ENCODE results near the gene DDX6.
"Not testable (repeated sequence)": the region's sequence is repeated elsewhere in the genome, so short reads cannot be mapped to it uniquely, and the experiment has no call there.

DDX6 gene

DNA sequence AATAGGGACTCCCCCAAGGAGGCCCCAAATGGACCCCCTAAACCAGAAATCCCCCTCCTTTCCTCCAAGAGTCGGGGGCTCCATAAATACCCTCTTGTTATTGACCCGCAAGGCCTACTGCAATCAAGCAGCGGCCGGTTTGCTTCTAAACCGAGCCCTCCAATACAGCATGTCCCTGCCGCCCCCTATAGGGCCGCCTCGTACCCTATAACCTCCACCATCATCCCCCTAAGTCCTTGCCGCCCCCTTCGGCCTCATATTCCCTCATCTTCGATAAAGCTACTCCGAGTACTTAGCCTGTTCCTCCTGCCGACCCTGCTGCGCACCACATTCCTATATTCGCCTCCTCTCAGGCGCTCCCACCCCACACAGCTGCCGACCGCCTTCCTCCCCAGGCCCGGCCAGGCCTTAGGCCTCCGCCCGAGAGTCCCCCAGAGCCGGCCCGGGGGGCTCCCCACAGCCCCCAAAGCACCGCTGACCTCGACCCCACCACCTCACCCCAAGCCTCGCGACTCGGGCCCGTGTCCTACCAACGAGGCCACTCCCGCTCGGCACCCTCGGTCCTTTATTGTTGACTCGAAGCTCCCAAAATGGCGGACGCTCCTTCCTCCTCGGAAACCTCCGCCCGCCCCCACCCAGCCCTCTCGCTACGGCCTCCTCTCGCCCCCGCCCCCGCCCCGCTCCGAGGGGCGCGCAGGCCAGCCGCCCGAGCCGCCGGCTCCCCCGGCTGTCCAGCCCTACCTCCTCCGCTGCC lies 430 bp downstream of the DDX6 start:
- DNase-seq = peak; percentile 84

DNA sequence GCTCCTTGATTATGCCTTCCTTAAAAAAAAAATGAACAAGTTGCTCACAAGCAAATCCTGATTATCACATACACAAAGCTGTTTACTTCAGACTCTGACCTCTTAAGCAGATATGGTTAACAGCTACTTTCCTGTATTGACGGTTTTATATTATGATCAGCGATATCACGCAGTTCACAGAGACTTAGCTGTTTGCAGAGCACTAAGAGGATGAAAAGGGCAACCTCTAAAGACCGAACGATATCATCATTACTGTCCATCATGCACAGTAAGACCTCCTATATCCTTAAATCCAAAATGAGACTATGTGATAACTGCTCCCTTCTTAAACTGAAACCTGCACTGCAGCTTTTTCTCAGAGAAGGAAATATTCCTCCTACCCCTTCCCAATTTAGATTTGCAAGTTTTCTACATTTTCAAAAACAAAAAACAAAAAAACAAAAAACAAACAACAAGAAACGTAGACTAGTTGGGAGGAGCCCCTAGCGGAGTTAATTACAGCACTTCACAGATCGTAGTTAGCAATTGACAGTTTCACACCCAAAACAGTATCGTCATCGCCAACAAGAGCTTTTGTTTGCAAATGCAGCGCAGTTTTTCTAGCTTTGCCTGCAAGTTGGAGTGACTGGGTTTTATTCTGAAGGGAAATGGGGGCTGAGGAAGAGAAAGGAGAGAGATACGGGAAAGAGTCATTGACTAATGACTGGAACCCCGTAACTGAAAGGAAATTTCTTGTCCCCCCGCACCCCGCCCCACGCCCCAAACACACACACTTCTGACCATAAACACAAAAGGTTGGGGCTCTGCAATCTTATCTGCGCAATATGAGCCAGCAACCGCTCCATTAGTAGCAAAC lies 1.2 kb downstream of the DDX6 start:
- peak; percentile 58 for DNase-seq

GRCh38 chr11:118786657-118787056 lies 4.3 kb downstream of the DDX6 start:
- DNase-seq = no peak

DNA sequence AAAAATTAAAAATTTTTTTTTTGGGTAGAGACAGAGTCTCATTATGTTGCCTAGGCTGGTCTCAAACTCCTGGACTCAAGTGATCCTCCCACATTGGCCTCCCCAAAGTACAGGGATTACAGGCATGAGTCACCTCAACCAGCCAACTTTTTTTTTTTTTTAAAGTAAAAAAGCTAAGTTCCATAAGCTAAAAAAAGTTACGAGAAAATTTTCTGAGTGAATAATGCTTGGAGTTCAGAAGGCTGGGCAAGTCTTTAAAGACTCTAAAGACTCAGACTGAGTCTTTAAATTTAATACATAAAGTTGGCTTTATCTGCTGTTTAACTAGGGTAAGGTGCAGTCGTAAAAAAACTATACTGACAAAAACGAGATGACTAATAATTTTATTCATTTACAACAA lies 5.6 kb downstream of the DDX6 start:
- DNase-seq = no peak

DNA sequence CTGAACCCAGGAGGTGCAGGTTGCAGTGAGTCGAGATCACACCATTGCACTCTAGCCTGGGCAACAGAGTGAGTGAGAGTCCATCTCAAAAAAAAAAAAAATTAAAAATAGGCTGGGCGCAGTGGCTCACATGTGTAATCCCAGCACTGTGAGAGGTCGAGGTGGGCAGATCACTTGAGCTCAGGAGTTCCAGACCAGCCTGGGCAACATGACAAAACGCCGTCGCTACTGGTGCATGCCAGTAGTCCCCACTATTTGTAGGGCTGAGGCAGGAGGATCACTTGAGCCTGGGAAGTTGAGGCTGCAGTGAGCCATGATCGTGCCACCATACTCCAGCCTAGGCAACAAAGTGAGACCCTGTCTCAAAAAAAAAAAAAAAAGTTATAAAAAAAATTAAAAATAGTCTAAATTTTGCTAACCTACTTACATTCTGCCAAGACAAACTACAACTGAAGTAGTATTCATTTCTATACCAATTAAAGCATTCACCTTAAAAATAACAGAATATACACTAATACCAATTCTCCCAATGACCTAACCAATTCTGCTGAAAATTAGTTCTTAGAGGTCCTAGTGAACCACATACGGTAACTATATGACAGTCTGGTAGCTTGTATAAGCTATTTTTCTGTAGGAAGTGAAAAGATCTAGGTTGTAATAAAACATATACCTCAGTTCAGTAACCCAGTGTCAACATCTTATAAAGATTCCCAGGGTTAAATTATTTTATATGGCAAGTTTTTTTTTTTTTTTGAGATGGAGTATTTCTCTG lies 7.1 kb downstream of the DDX6 start:
- no peak for DNase-seq

- not testable (repeated sequence) for DNase-seq
Measured at GRCh38 chr11:118783324-118783723, 7.6 kb downstream of the DDX6 start.

- no peak for DNase-seq
Measured at GRCh38 chr11:118778898-118779297, 12.1 kb downstream of the DDX6 start.

DNA sequence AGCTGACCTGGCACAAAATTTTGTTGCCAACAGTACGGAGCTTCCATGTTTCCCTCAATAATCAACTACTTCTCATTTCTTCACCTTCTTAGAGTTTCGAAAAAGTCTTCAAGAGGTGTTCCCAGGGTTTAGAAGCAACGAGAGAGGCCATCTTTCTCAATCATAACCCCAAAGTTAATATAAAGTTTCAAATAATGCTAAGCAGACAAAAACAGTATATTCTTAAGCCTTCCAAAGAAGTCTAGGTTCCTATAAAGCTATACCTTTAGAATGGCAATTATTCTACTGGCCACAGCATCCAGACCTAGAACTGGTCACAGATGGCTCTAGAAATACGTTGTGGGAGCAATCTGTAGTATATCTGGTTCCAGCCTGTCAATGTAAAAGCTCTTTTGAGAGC lies 16.9 kb downstream of the DDX6 start:
- DNase-seq = no peak

- no peak for DNase-seq
Measured at GRCh38 chr11:118771547-118772288, 19.2 kb downstream of the DDX6 start.

GRCh38 chr11:118768690-118769089 lies 22.3 kb downstream of the DDX6 start:
- no peak for DNase-seq

GRCh38 chr11:118766035-118766434 lies 24.9 kb downstream of the DDX6 start:
- DNase-seq = no peak

GRCh38 chr11:118765095-118765691 lies 25.8 kb downstream of the DDX6 start:
- not testable (repeated sequence) for DNase-seq

DNA sequence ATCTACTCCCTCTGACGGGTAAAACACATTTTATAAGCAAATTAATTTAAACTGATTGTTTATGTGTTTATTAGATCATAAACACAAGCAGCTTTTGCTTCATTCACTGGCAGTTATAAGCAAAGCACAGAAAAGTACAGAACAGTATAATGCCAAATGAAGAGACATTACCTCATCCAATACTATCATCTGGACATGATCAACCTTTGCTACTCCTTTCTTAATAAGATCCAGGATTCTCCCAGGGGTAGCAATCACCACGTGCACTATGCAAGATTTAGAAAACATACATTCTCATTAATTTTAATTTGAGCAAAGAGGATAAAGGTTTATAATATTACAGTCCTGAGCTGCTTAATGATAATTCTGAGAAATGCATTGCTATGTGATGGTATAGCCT lies 27.9 kb downstream of the DDX6 start:
- no peak for DNase-seq

GRCh38 chr11:118761981-118762380 lies 29.0 kb downstream of the DDX6 start:
- not testable (repeated sequence) for DNase-seq

DNA sequence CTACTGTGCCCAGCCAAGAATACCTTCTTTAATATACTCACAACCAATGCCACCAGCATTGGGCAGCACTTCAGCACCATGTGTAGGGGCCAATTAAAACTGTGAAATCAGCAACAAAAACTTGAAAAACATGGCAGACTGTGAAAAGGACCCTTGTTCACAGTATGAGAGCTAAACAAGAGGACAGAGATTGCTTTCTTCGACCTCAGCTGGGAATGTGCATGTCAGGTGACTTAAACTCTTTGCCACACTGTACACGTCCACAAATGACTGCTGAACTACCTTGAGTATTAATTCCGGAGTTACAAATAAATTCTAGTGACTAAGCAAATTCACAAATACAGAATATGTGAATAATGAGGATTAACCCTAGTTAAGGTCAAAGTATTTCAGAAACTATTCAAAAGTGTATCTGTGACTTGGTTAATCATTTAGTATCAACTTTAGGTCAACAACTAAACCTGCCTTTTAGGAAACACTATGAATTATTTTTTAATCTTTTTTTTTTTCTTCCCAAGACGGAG lies 33.0 kb downstream of the DDX6 start:
- DNase-seq = no peak

DNA sequence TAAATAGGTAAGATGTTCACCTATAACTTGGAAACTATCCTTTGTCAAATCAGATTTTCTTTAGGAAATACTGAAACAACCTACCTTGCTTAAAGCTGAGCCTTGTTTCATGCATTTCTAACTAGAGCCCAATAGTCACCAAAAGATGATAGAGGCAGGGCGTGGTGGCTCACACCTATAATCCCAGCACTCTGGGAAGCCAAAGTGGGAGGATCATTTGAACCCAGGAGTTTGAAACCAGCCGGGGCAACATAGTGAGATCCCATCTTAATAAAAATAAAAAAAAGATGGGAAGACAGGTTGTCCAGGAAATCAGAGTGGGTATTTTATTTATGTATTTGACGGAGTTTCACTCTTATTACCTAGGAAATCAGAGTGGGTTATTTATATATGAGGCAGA lies 38.3 kb downstream of the DDX6 start:
- DNase-seq = no peak

- DNase-seq = no peak
Measured at GRCh38 chr11:118749429-118749828, 41.5 kb downstream of the DDX6 start.

GRCh38 chr11:118748056-118748455 lies 42.9 kb downstream of the DDX6 start:
- no peak for DNase-seq

- DNase-seq = no peak
Measured at GRCh38 chr11:118746988-118747585, 43.9 kb downstream of the DDX6 start.

DNA sequence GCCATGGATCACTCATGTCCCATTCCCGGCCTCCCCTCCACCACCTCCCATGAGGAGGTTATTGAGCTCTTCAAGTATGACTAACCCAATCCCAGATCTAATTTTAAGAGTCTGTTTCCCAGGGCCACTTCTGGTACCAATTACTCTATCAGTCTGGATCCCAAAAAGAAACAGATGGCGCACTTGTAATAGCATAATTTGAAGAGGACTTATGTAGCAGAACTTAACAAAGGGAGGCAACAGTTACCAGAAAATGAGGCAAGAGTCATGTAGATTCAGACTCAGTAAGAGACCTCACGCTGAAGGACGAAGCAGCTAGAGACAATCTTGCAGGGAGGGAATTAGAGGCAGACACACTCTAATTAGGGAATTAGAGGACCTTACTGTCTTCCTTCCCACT lies 46.9 kb downstream of the DDX6 start:
- DNase-seq = no peak

DNA sequence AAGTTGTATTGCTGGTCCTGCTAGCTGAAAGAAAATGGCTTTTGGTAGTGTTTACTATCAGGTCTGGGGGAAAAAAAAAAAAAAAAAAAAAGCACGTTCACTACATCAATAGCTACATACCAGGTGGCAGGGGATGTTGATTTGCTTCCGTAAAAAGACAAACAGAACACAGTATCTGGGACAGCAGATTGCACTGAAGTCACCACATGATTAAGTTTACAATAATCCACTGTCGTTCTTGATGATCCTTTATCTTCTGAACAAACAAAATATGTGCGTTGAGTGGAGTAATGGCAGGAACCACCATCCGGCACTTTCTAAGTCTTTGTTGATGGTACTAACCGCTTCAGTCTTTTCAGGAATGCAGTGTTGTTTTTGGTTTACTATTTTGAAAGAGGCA lies 48.7 kb downstream of the DDX6 start:
- no peak for DNase-seq

DNA sequence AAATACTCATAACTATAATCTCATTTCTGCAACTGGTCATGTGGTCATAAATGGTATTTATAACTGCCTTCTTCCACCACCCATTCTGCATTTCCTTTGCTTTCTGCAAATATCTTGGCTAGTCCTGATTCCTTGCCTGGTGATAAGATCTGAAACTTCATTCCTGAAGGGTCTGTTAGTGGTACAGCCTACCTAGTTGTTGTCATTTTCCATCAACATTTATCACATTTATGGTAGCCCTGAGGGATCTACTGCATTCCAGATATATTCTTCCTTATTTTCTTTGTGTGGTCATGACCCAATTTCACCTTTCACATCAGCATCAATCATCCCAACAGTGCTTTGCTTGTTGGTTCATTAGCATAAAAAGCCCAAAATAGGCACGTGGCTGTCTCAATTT lies 50.1 kb downstream of the DDX6 start:
- DNase-seq = no peak

Data from activated CD8-positive, alpha-beta memory T cell treated with anti-CD3 and anti-CD28 coated beads, Interleukin-2, amount 50 U/mL, for 48 hours (primary cell).